Brain microvascular endothelial cell (primary cell): ENCODE results near the gene URAD.

Source experiments
- DNase-seq: peaks from one replicate; pipeline ENCODE4 v3.0.0-alpha.2; 2020
- H3K27ac ChIP-seq: fragments of 250-450 bp; sonication (Bioruptor Pico); 2 replicates; pipeline ENCODE4 v1.5.1; 2020; ENCODE audit warnings: mild to moderate bottlenecking, moderate library complexity
- H3K27me3 ChIP-seq: fragments of 250-450 bp; sonication (Bioruptor Pico); replicated peaks from 2 replicates; pipeline ENCODE4 v1.5.1; 2020; ENCODE audit warnings: mild to moderate bottlenecking
- H3K36me3 ChIP-seq: fragments of 250-450 bp; sonication (Bioruptor Pico); replicated peaks from 2 replicates; pipeline ENCODE4 v1.5.1; 2020; ENCODE audit warnings: mild to moderate bottlenecking
- H3K4me3 ChIP-seq: 2 replicates; pipeline ENCODE4 v1.5.1; 2011; ENCODE audit warnings: low read depth, mild to moderate bottlenecking, control low read depth, low read length, moderate library complexity
- CTCF ChIP-seq: IDR thresholded peaks from 2 replicates; pipeline ENCODE4 v1.5.1; 2011; ENCODE audit warnings: low read depth, mild to moderate bottlenecking, moderate library complexity, low read length, control low read depth, inconsistent platforms; ENCODE audit errors: missing control alignments
- in situ Hi-C: cut with HindIII; loops from 2 replicates; pipeline ENCODE4 v1.10.0; 2017; ENCODE audit warnings: low sequenced_read_pairs, low pct_ligation_motif_present

Gene URAD

GRCh38 chr13:27967736-27968315, 20.7 kb downstream of the URAD start:
- H3K4me3 ChIP-seq: no peak overlapping the region
- no peak for DNase-seq
- H3K36me3 ChIP-seq: no peaks in the 10 kb centered on the region
- TF ChIP-seq CTCF: no peak
- peaks cover 97% of the 10 kb centered on the region for H3K27me3 ChIP-seq
- H3K27ac ChIP-seq: no peak overlapping the region
- in situ Hi-C loops: no loop called here

GRCh38 chr13:27967203-27967735, 21.2 kb downstream of the URAD start:
- TF ChIP-seq CTCF: no peak
- no peaks in the 10 kb centered on the region for H3K36me3 ChIP-seq
- in situ Hi-C loops: no loop called here
- no peak overlapping the region for H3K27ac ChIP-seq
- H3K27me3 ChIP-seq: peaks cover 96% of the 10 kb centered on the region
- no peak for DNase-seq
- H3K4me3 ChIP-seq: no peak overlapping the region

GRCh38 chr13:27966641-27967202, 21.8 kb downstream of the URAD start:
- Histone ChIP-seq H3K4me3 (no peak overlapping the region), H3K27me3 (peaks cover 94% of the 10 kb centered on the region), H3K27ac (no peak overlapping the region), H3K36me3 (no peaks in the 10 kb centered on the region)
- DNase-seq: no peak
- in situ Hi-C loops: no loop called here
- no peak for TF ChIP-seq CTCF

GRCh38 chr13:27965740-27966640, 22.5 kb downstream of the URAD start:
- in situ Hi-C loops: no loop called here
- no peak overlapping the region for H3K4me3 ChIP-seq
- H3K27ac ChIP-seq: no peak overlapping the region
- DNase-seq: no peak
- no peak for TF ChIP-seq CTCF
- peaks cover 94% of the 10 kb centered on the region for H3K27me3 ChIP-seq
- H3K36me3 ChIP-seq: no peaks in the 10 kb centered on the region

GRCh38 chr13:27965343-27965739, 23.2 kb downstream of the URAD start:
- Histone ChIP-seq H3K27ac (no peak overlapping the region), H3K4me3 (no peak overlapping the region), H3K27me3 (peaks cover 94% of the 10 kb centered on the region), H3K36me3 (no peaks in the 10 kb centered on the region)
- in situ Hi-C loops: no loop called here
- no peak for TF ChIP-seq CTCF
- no peak for DNase-seq
